Type B pancreatic cell (in vitro differentiated cells): ENCODE measurements around the gene TNNC1. TPM values are rescaled to one million over a fixed set of nuclear protein-coding genes. Genes with fewer than 3 reads are reported as not detected.

ENCODE experiments used
- DNase-seq: peaks from one replicate; pipeline ENCODE4 v3.0.0; 2021; ENCODE audit warnings: mixed read lengths; ENCODE audit not compliant: unreplicated experiment; ENCODE audit errors: extremely low spot score
- H3K27ac Mint-ChIP-seq: 2 replicates; pipeline ENCODE4 v1.8.0; 2021; ENCODE audit warnings: mild to moderate bottlenecking, mixed read lengths
- H3K27me3 Mint-ChIP-seq: 2 replicates; pipeline ENCODE4 v1.8.0; 2021; ENCODE audit warnings: mixed read lengths
- H3K36me3 Mint-ChIP-seq: 2 replicates; pipeline ENCODE4 v1.8.0; 2021; ENCODE audit warnings: mixed read lengths
- H3K4me1 Mint-ChIP-seq: one replicate; pipeline ENCODE4 v1.8.0; 2021; ENCODE audit warnings: mixed read lengths; ENCODE audit not compliant: unreplicated experiment
- H3K4me3 Mint-ChIP-seq: 2 replicates; pipeline ENCODE4 v1.8.0; 2021; ENCODE audit warnings: mild to moderate bottlenecking, mixed read lengths
- H3K9me3 Mint-ChIP-seq: 2 replicates; pipeline ENCODE4 v1.8.0; 2021; ENCODE audit warnings: mixed read lengths
- total RNA-seq: library from RNA; stranded (reverse); gene quantifications from 2 replicates; pipeline ENCODE4 v1.2.1, GENCODE V29; 2021; ENCODE audit warnings: low replicate concordance
- TF ChIP-seq, protein P1 (sequence below): fragments of 200-600 bp; sonication (generic); conservative IDR thresholded peaks from 2 replicates; pipeline ENCODE4 v1.5.0; 2021; ENCODE audit warnings: antibody characterized with exemption, mild to moderate bottlenecking

Gene TNNC1
- total RNA-seq, 1 donor from 2014 or later: 6.6 TPM

DNA sequence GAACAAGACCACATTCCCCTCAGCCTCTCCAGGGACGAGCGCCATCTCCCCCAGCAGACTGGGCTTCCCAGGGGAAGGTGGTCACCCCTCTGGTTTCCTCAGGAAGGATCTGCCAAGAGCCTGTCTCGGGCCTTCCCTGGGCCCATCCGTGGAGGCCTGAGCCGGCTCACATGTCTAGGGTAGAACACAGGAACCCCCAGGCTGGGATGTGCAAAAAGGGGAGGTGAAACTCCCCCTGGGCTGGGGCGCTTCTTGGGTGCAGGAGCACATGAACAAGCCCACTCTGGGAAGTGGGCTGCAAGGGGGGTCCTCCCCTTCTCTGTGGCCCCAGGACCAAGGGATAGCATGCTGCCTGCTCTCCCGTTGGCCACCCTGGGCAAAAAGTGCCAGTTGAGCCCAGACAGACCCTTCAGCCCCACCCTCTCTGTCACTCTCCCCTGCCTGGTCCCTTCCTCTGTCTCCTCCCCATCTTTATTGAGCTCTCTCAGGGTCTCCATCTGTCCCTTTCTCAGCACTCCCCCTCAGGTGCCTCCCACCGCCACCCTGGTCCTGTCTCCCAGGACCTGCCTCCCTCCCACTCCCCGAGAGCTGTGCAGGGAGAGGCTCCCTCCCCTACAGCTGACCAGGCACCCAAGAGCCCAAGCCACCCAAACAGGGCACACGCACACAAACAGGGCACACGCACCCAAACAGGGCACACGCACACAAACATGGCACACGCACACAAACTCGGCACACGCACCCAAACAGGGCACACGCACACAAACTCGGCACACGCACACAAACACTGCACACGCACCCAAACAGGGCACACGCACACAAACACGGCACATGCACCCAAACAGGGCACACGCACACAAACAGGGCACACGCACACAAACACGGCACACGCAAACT is 9.8 kb downstream of the TNNC1 start:
- peaks cover 6% of the 10 kb centered on the region for H3K4me1 Mint-ChIP-seq
- no peak for DNase-seq
- no peak overlapping the region for H3K4me3 Mint-ChIP-seq
- TF ChIP-seq, protein P1, sequence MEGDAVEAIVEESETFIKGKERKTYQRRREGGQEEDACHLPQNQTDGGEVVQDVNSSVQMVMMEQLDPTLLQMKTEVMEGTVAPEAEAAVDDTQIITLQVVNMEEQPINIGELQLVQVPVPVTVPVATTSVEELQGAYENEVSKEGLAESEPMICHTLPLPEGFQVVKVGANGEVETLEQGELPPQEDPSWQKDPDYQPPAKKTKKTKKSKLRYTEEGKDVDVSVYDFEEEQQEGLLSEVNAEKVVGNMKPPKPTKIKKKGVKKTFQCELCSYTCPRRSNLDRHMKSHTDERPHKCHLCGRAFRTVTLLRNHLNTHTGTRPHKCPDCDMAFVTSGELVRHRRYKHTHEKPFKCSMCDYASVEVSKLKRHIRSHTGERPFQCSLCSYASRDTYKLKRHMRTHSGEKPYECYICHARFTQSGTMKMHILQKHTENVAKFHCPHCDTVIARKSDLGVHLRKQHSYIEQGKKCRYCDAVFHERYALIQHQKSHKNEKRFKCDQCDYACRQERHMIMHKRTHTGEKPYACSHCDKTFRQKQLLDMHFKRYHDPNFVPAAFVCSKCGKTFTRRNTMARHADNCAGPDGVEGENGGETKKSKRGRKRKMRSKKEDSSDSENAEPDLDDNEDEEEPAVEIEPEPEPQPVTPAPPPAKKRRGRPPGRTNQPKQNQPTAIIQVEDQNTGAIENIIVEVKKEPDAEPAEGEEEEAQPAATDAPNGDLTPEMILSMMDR: no peak
- H3K27me3 Mint-ChIP-seq: no peaks in the 10 kb centered on the region
- no peak overlapping the region for H3K27ac Mint-ChIP-seq
- H3K36me3 Mint-ChIP-seq: no peaks in the 10 kb centered on the region
- no peaks in the 10 kb centered on the region for H3K9me3 Mint-ChIP-seq

DNA sequence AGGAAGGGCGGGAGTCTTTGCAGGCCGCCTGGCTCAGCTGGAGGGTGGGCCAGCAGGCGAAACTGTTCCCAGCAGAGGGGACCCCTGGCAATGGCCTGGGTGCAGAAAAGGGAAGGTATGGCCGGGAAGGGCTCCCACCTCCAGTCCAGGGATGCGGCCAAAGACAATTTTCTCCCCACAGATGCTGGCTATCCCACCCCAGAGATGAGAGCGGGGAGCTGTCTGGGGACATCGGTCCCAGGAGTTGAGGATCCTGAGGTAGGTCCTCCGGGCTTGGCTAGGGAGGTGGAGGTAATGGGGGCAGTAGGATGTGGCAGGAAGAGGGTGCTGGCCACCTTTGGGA is 10.6 kb downstream of the TNNC1 start:
- no peak overlapping the region for H3K27ac Mint-ChIP-seq

DNA sequence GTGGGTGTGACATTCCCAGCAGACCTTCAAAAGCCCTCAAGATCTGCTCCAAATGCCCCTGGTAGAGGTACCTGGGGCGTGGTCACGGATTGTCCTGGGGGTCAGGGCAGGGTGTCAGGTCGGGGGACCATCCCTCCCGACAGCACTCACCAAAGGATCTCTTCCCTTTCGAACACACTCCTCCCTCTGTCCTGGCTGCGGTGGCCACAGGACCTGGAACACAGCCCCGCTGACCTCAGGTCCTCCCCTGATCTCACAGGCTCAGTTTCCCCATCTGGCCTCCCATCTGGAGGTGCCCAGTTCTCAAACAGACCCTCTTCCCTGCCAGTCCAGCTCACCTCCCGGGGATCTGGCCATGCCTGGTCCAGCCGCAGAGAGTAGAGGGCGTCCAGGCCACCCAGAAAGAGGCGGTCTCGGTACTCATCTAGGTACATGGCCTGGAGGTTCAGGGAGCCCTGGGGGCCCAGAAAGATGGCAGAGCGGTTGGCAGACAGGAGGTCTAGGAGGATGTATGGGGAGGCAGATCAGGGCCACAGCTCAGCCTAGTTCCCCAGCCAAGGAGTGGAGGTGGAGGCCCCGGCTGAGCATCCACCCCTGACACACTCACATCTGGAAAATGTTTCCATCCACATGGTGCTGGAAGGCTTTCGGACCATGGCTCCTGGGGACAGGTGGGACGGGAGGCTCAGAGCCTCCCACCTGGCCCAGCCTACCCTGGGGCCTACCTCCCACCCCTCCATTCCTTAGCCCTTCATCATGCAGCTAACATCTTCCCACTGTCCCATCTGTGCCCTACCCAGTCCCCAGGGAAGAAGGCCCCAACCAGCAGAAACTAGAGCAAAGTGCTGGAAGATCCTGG is 11.2 kb downstream of the TNNC1 start:
- Mint-ChIP-seq H3K27ac (no peak overlapping the region), H3K27me3 (no peaks in the 10 kb centered on the region), H3K36me3 (no peaks in the 10 kb centered on the region), H3K4me1 (peaks cover 6% of the 10 kb centered on the region), H3K4me3 (no peak overlapping the region), H3K9me3 (no peaks in the 10 kb centered on the region)
- no peak for DNase-seq
- TF ChIP-seq, protein P1: no peak

More for the DNA sequence above, 10.6 kb downstream of the TNNC1 start:
- Mint-ChIP-seq H3K9me3 (no peaks in the 10 kb centered on the region), H3K4me1 (peaks cover 6% of the 10 kb centered on the region), H3K27me3 (no peaks in the 10 kb centered on the region), H3K4me3 (no peak overlapping the region), H3K36me3 (no peaks in the 10 kb centered on the region)
- TF ChIP-seq, protein P1: no peak
- no peak for DNase-seq

DNA sequence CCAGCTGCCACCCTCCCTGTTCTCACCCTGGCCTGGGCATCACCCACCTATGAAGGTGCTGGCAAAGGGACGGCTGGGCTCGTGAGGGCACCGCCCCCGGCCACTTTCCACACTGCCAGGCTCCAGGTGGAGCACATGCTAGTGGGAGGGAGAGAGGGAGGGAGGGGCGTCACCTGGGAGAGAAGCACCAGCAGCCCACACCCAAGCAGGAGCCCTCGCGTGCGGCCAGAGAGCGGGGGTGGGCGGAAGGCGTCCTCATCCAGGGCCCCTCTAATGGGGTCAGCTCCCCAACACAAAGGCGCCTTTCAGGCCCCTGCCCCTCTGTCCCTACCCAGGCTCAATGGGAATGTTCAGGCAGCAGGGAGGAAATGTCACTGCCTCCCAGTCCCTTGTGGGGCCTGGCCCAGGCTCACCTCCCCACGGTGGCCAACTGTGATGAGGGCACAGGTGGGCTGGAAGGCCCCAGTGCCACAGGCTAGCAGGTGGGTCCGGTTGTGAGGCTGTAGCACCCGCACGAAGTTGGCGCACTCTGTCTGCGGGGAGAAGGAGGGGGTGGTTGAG is 12.0 kb downstream of the TNNC1 start:
- Mint-ChIP-seq H3K27ac (no peak overlapping the region), H3K4me3 (no peak overlapping the region), H3K9me3 (no peaks in the 10 kb centered on the region), H3K27me3 (no peaks in the 10 kb centered on the region), H3K4me1 (peaks cover 1% of the 10 kb centered on the region), H3K36me3 (no peaks in the 10 kb centered on the region)
- no peak for DNase-seq
- TF ChIP-seq, protein P1: no peak

DNA sequence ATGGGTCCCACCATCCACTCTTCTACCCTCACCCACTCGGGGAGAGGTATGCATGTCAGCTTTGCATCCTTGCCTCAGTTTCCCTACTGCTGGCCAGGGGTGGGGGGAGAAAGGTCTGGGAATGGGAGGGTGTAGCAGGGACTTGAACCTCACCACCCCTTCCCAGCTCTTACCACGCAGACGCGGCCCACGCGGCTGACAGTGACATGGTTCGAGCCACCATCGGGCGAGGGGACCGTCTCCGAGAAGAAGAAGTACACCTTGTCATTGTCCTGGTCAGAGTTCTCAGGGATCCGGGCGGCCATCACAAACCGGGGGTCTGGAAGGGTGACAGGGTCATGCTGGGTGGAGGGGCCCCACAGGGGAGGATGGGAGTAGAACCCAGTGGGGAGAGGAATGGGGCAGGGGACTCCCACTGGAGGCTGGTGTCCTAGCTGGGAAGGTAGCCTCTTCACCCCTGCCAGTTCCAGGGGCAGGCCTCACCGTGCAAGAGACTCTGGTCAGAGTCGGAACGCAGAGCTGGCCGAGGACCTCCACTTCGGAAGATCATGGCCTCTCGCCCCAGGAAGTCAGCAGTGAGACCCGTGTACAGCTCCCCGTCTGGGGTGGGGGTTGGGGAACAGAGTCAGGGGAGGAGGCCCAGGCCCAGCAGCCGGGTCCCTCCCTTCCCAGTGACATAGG is 12.6 kb downstream of the TNNC1 start:
- no peaks in the 10 kb centered on the region for H3K36me3 Mint-ChIP-seq

More for the DNA sequence above, 12.6 kb downstream of the TNNC1 start:
- DNase-seq: no peak
- TF ChIP-seq, protein P1: no peak
- Mint-ChIP-seq H3K4me1 (no peaks in the 10 kb centered on the region), H3K9me3 (no peaks in the 10 kb centered on the region), H3K27me3 (no peaks in the 10 kb centered on the region), H3K27ac (no peak overlapping the region), H3K4me3 (no peak overlapping the region)
